GM13976 (cell line): ENCODE results near the gene ASCC3.

ENCODE experiments used
- DNase-seq: peaks from one replicate; pipeline ENCODE4 v3.0.0; 2012; ENCODE audit warnings: low spot score
- CTCF ChIP-seq: IDR thresholded peaks from 2 replicates; pipeline ENCODE4 v1.5.1; 2012; ENCODE audit warnings: borderline replicate concordance, mild to moderate bottlenecking; ENCODE audit not compliant: insufficient read depth; ENCODE audit errors: extremely low read depth, missing control alignments, control extremely low read depth
- in situ Hi-C: fragments of 300-500 bp; cut with MboI; formaldehyde crosslinking; loops from one replicate; pipeline ENCODE4 v1.12.0; 2022; ENCODE audit warnings: low sequenced_read_pairs, mixed read lengths, inconsistent platforms; ENCODE audit not compliant: unreplicated experiment

Gene ASCC3

DNA sequence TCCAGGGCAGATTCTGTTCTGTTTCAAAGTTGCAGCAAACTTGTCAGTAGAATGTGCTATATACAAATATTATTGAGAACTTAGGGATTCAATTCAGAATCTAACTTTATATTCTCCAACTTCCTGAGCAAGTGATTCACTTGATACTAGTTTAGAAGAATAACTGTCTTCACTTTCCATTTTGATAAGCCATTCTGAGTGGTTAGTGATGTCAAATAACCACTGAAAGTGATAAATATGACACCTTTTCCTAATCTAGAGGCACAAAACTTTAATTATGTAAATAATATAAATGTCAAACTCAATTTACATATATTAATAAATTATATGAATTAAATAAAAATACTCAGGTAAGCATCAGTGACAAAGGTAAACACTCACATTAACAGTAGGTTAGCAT is 395.9 kb downstream of the ASCC3 start:
- no peak for TF ChIP-seq CTCF
- in situ Hi-C loops = loop anchor here (10.0 kb wide), 1 partner anchor 370 kb away; no protein-coding TSS in a partner anchor
- no peak for DNase-seq

DNA sequence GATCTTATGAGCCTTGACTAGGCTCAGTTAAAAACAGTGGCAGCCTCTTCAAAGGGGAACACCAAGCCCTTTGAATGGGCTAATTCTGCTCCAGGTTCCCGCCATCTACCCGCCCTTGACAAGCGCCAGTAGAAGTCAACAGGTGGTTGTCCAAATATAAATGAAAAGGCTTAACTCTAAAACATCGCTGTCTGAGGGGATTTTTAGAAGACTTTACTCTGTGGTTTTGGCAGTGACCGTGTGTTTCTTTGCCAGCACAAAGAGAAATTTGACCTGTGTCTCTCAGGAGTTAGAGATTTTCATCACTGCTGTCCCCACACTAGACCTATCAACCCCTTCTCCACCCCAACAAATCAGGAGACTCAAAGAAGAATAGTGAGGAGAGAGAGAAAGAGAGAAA is 396.7 kb downstream of the ASCC3 start:
- in situ Hi-C loops = loop anchor here (10.0 kb wide), 1 partner anchor 370 kb away; no protein-coding TSS in a partner anchor
- TF ChIP-seq CTCF = no peak
- no peak for DNase-seq

GRCh38 chr6:100482698-100483097 is 398.4 kb downstream of the ASCC3 start:
- in situ Hi-C loops = loop anchor here (10.0 kb wide), 1 partner anchor 368 kb away; no protein-coding TSS in a partner anchor

DNA sequence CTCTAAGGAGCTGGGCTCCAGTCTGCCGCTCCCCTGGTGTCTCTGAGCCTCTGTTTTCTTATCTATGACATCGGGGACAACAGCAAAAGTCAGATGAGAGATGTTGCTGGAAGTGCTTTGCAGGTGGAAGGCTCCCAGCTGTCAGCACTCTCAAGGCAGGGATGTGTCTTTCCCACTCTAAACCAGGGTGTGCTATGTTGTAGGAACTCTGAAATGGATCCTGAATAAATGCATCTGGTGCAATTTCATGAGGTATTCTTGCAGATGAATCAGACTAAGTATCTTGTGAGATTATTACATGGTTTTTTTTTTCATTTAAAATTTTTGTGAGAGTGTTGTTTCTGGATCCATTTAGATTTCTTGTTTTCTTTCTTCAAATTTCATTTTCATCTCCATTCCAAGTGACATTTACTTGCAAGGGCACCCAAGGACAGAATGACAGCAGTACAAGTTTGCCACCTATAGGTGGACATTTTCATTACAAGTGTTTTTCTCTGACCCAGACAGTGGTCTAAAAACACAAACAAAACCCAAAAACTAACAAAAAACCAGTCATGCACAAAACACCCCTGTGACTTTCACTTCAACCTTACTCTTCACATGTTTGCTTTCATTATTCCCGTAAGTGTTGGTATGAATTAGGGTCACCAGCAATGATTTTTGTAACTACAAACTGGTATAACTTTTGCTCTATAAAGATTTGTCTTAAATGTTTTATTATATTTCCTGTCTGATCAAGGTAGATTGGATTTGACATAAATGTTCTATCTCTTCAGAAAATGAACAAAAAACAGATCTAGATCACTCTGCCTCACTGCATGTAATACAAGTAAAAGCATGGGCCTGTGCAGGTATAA is 401.7 kb downstream of the ASCC3 start:
- TF ChIP-seq CTCF = peak; percentile 42
- peak; percentile 23 for DNase-seq
- in situ Hi-C loops = loop anchor here (10.0 kb wide), 1 partner anchor 365 kb away; no protein-coding TSS in a partner anchor

More at GRCh38 chr6:100482698-100483097, 398.4 kb downstream of the ASCC3 start:
- DNase-seq = no peak
- TF ChIP-seq CTCF = no peak

DNA sequence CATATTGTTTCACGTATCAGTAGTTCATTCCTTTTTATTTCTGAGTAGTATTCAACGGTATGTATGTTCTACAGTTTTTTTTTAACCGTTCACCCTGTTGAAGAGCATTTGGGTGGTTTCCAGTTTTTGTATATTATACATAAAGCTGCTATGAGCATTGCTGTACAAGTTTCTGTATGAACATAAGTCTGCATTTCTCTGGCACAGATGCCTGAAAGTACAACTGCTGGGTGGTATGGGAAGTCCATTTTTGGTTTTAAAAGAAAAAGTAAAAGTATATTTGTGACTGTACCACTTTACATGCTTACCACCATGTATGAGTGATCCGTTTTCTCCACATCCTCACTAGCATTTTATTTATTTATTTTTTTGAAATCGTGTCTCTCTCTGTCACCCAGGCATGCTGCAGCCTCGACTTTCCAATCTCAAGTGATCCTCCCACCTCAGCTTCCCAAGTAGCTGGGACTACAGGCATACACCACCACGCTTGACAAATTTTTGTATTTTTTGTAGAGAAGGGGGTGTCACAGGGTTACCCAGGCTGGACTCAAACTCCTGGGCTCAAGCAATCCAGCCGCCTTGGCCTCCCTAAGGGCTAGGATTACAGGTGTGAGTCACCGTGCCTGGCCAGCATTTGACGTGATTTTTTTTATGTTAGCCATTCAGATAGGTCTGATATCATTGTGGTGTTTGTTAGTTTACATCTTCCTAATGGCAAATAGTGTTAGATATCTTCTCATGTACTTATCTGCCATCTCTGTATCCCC is 405.4 kb downstream of the ASCC3 start:
- DNase-seq = no peak
- in situ Hi-C loops = no loop called here
- no peak for TF ChIP-seq CTCF

DNA sequence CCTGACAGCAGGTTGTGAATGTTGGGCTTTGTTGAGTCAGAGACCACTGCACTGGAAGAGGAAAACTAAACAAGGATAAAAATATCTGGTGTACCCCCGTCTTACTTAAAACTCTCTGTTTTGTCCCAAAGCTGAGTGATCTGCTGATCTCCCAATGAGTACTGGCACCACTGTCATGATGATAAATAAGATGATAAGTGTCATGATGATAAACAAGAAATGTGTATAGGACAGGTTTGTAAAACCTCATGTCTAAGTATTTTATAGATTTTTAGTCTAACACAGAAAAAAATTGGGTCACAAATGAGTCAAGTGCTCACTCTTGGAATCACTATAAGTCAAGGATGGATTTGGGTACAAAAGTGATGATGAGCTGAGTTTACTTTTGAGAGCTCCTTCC is 407.9 kb downstream of the ASCC3 start:
- no peak for DNase-seq
- in situ Hi-C loops = loop anchor here (25.0 kb wide), 1 partner anchor 861 kb away; the partner anchor contains the start of gene PRDM13

More for the DNA sequence above, 407.9 kb downstream of the ASCC3 start:
- TF ChIP-seq CTCF = no peak
